D721Med (cell line): ENCODE measurements around the gene PADI3.

Experiments used
- DNase-seq: peaks from one replicate; pipeline ENCODE4 v3.0.0; 2011; ENCODE audit warnings: low spot score; ENCODE audit not compliant: insufficient read length
- FAIRE-seq: peaks from 2 replicates; lab custom pipeline; 2011; peaks lifted over from hg19 to GRCh38; lab: Jason Lieb, UNC
- CTCF ChIP-seq: IDR thresholded peaks from 2 replicates; pipeline ENCODE4 v1.5.1; 2012; ENCODE audit warnings: mild to moderate bottlenecking, control low read depth; ENCODE audit not compliant: insufficient read depth; ENCODE audit errors: missing control alignments

The PADI3 gene

GRCh38 chr1:17225140-17225539 is 23.8 kb upstream of the PADI3 start:
- DNase-seq (no peak), FAIRE-seq (no peak)
- TF ChIP-seq CTCF, result no peak

- no peak for TF ChIP-seq CTCF
- no peak for DNase-seq
- no peak for FAIRE-seq
These were observed 21.5 kb upstream of the PADI3 start for GRCh38 chr1:17227358-17227915.

GRCh38 chr1:17228619-17229018 is 20.3 kb upstream of the PADI3 start:
- DNase-seq (no peak), FAIRE-seq (no peak)
- no peak for TF ChIP-seq CTCF

- DNase-seq, result no peak
These were observed 19.5 kb upstream of the PADI3 start for GRCh38 chr1:17229379-17229778.

GRCh38 chr1:17230106-17230505 is 18.8 kb upstream of the PADI3 start:
- no peak for TF ChIP-seq CTCF
- DNase-seq (no peak), FAIRE-seq (no peak)

More at GRCh38 chr1:17229379-17229778, 19.5 kb upstream of the PADI3 start:
- no peak for FAIRE-seq
- no peak for TF ChIP-seq CTCF

- DNase-seq, result no peak
- no peak for TF ChIP-seq CTCF
- no peak for FAIRE-seq
These were observed 18.1 kb upstream of the PADI3 start for GRCh38 chr1:17230671-17231310.
